ENCODE results near the gene WNK4. TPM values are rescaled to one million over a fixed set of nuclear protein-coding genes. Genes with fewer than 3 reads are reported as not detected.

Gene WNK4
- total RNA-seq (2022; extraction: Qiagen RNA extraction; ENCODE audit: low read depth) = 0.92 to 2.0 TPM (median 1.3 TPM) in 5 replicates

DNA sequence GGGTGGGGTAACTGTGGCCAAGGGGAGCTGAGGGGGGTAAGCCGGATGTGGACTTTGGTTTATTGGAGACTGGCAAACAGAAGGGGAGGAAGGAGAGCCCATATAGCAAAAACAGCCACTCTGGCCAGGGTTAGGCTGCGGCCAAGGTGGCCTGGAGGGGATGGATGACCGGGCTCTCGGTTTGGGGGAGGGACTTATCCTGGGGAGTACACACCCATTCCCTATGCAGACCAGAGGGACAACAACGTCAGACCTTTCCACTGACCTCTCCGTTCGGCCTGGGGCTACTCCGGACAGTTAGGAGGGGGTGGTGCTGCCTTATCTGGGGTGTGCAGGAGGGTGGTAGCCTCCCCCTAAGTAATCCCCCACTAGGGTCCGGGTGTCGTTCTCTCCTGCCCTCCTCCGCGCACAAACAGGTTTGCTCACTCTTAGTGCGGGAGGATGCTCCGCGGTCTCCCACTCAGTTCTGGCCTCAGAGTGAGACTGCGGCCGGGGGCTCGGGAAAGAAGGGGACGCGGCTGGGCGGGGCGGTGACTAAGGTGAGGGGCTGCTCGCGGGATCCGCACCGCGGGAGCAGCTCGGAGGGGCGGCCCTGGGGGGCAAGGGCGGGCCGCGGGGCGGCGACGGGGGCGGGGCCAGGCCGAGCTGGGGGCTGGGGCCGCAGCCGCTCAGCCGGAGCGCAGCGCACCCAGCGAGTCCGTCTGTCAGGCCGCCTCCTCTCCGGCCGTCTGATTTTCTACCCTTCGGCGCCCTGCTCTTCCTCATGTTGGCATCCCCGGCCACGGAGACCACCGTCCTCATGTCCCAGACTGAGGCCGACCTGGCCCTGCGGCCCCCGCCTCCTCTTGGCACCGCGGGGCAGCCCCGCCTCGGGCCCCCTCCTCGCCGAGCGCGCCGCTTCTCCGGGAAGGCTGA is at the start of gene WNK4:
WNK4 (plus strand) TSS at position 675 of the 915 bp plus-strand sequence; CDS start at position 764, 89 bp downstream.

GRCh38 chr17:42744806-42745617 is 35.4 kb upstream of the WNK4 start, which contains the start of gene EZH1:
EZH1 (minus strand) TSS chr17:42745040; CDS start chr17:42728941, 16,099 bp downstream.

DNA sequence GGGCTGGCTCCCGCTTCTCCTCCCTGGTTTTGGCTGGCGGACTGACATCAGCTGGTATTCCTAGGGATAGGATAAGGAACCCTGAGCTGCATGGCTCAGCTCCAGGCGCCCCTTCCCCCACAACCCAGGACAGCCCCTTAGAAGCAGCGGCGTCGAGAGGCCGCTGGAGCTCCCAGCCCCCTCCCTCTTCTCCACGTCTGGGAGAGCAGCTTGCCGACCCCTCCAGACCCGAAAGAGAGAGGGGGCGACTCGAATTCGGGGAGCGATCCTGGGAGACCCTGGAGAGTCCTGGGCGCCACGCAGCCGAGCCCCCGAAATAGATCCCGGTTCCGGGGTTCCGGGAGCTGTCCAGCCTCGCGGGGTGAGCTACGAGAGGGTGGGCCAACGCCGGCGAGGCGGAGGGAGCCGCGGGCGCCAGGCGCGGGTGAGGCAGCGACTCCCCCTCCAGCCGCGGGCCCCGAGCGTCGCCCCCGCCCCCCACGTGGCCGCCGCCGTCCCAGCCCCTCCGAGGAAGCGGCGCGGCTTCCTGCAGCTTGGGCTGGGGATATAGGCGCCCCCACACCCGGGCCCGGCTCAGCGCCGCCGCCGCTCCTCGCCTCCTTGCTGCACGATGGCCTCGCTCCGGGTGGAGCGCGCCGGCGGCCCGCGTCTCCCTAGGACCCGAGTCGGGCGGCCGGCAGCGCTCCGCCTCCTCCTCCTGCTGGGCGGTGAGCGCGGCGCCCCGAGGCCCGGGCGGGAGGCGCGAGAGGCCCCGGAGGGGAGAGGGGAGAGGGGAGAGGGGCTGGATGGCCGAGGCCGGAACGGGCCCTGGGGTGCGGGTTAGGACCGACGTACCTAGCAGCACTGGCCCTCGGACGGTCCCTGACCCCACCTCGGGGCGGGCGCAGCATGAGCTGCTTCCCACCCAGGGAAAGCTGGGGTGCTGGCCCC is 19.5 kb upstream of the WNK4 start, which contains the start of gene RAMP2:
RAMP2 (plus strand) TSS at position 576 of the 930 bp plus-strand sequence; CDS start at position 611, 35 bp downstream.

GRCh38 chr17:42773290-42774035 is 6.9 kb upstream of the WNK4 start, which contains the start of gene VPS25:
VPS25 (plus strand) TSS chr17:42773449; CDS start chr17:42773476, 27 bp downstream.

GRCh38 chr17:42798383-42799380 is 18.3 kb downstream of the WNK4 start, which contains the start of the genes CNTD1 and COA3:
CNTD1 (plus strand) TSS chr17:42798861; CDS start chr17:42799068, 207 bp downstream.
COA3 (minus strand) TSS chr17:42798704; CDS start chr17:42798681, 23 bp downstream.

DNA sequence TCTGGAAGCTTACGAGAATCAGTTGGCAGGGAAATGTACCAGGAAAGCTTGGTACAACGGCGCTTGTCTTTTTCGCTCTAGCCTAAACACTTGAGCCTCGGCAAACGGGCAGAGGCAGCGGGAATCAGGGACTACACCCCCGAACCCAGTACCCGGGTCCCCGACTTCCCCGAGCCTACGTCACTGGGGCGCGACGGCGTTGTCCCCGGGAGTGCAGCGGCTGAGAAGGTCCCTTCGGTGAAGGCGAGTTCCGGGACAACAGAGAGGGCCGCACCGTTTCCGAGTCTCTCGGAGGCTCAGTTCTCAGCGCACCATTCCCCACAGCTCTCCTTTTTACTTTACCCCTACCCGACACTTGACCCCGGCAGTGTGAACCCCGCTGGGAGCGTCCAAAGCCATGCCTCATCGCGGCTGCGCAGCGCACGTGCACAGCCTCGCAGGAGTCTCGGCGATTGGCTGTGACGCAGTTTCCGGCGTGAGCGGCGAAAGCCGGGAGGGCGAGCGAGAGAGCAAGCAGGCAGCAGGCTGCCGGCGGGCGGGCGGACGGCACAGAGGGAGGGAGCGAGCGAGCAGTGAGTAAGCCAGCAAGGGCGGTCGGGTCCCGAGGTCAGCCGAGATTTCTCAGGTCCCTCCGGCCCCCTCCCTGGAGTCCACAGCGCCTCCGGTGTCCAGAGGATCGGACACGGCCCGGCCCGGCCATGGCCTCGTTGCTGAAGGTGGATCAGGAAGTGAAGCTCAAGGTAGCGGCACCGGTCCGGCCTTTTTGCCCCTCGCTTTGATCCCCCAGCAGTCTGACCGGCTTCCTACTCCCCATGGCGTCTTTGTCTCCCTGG is 52.7 kb downstream of the WNK4 start, which contains the start of gene PSME3:
PSME3 (plus strand) TSS at position 464 of the 833 bp plus-strand sequence; CDS start at position 699, 235 bp downstream.

DNA sequence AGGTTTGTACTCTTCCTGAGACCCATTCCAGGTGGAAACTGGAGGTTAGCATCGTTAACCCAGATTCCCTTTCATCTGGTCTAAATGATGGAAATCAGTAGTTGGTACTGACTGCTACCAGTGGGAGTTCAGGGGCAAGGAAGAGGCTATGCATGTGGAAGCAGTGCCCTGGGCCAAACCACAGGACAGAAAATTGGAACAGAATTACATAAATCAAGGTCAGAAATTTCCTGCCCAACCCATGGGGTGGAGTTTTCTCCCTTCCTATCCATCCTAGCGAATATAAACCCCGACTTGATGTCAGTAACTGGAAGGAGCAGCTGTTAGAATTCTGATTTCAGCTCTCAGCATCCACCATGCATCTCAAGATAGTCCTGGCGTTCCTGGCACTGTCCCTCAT is 63.9 kb downstream of the WNK4 start, which contains the start of gene AOC2:
AOC2 (plus strand) TSS at position 310 of the 400 bp plus-strand sequence; CDS start at position 357, 47 bp downstream.

Other genes with a start within 250 kb of the WNK4 start
- gene NAGLU, start 244.4 kb upstream of the WNK4 start, total RNA-seq (2022; extraction: Qiagen RNA extraction; ENCODE audit: low read depth) = 31.1 to 46.8 TPM (median 42.4 TPM) in 5 replicates
- 1.2 to 1.9 TPM (median 1.5 TPM) in 5 replicates for gene HSD17B1, start 227.7 kb upstream of the WNK4 start, total RNA-seq (2022; extraction: Qiagen RNA extraction; ENCODE audit: low read depth)
- gene COASY, start 218.5 kb upstream of the WNK4 start, total RNA-seq (2022; extraction: Qiagen RNA extraction; ENCODE audit: low read depth) = 104 to 135 TPM (median 124 TPM) in 5 replicates
- gene MLX, start 213.5 kb upstream of the WNK4 start, total RNA-seq (2022; extraction: Qiagen RNA extraction; ENCODE audit: low read depth) = 51.8 to 60.6 TPM (median 57.2 TPM) in 5 replicates
- gene PSMC3IP, start 202.9 kb upstream of the WNK4 start, total RNA-seq (2022; extraction: Qiagen RNA extraction; ENCODE audit: low read depth) = 35.3 to 49.1 TPM (median 36.5 TPM) in 5 replicates
- 27.4 to 32.7 TPM (median 29.2 TPM) in 5 replicates for gene RETREG3, start 171.2 kb upstream of the WNK4 start, total RNA-seq (2022; extraction: Qiagen RNA extraction; ENCODE audit: low read depth)
- 145 to 162 TPM (median 150 TPM) in 5 replicates for gene TUBG1, start 170.9 kb upstream of the WNK4 start, total RNA-seq (2022; extraction: Qiagen RNA extraction; ENCODE audit: low read depth)
- 21.3 to 26.6 TPM (median 23.8 TPM) in 5 replicates for gene TUBG2, start 121.3 kb upstream of the WNK4 start, total RNA-seq (2022; extraction: Qiagen RNA extraction; ENCODE audit: low read depth)
- 11.4 to 20.4 TPM (median 18.3 TPM) in 5 replicates for gene PLEKHH3, start 103.6 kb upstream of the WNK4 start, total RNA-seq (2022; extraction: Qiagen RNA extraction; ENCODE audit: low read depth)
- 0.30 to 0.63 TPM (median 0.37 TPM) in 5 replicates for gene CCR10, start 98.8 kb upstream of the WNK4 start, total RNA-seq (2022; extraction: Qiagen RNA extraction; ENCODE audit: low read depth)
- gene CNTNAP1, start 98.1 kb upstream of the WNK4 start, total RNA-seq (2022; extraction: Qiagen RNA extraction; ENCODE audit: low read depth) = 5.1 to 6.9 TPM (median 5.5 TPM) in 5 replicates
- gene EZH1, start 35.6 kb upstream of the WNK4 start, total RNA-seq (2022; extraction: Qiagen RNA extraction; ENCODE audit: low read depth) = 8.1 to 12.6 TPM (median 11.6 TPM) in 5 replicates
- gene RAMP2, start 19.4 kb upstream of the WNK4 start, total RNA-seq (2022; extraction: Qiagen RNA extraction; ENCODE audit: low read depth) = 0.65 to 1.3 TPM (median 0.99 TPM) in 5 replicates
- gene VPS25, start 7.2 kb upstream of the WNK4 start, total RNA-seq (2022; extraction: Qiagen RNA extraction; ENCODE audit: low read depth) = 126 to 132 TPM (median 128 TPM) in 5 replicates
- 118 to 141 TPM (median 138 TPM) in 5 replicates for gene COA3, start 18.1 kb downstream of the WNK4 start, total RNA-seq (2022; extraction: Qiagen RNA extraction; ENCODE audit: low read depth)
- 0.08 to 0.27 TPM (median 0.25 TPM) in 3 of 5 replicates, not detected in the others for gene CNTD1, start 18.3 kb downstream of the WNK4 start, total RNA-seq (2022; extraction: Qiagen RNA extraction; ENCODE audit: low read depth)
- gene BECN1, start 43.7 kb downstream of the WNK4 start, total RNA-seq (2022; extraction: Qiagen RNA extraction; ENCODE audit: low read depth) = 76.8 to 105 TPM (median 80.9 TPM) in 5 replicates
- gene PSME3, start 52.8 kb downstream of the WNK4 start, total RNA-seq (2022; extraction: Qiagen RNA extraction; ENCODE audit: low read depth) = 225 to 304 TPM (median 243 TPM) in 5 replicates
- 1.4 to 3.0 TPM (median 2.0 TPM) in 5 replicates for gene AOC2, start 64.0 kb downstream of the WNK4 start, total RNA-seq (2022; extraction: Qiagen RNA extraction; ENCODE audit: low read depth)
- 0.97 to 2.1 TPM (median 1.0 TPM) in 5 replicates for gene AOC3, start 70.6 kb downstream of the WNK4 start, total RNA-seq (2022; extraction: Qiagen RNA extraction; ENCODE audit: low read depth)
- not detected in 5 replicates for gene G6PC1, start 120.2 kb downstream of the WNK4 start, total RNA-seq (2022; extraction: Qiagen RNA extraction; ENCODE audit: low read depth)
- gene AARSD1, start 183.8 kb downstream of the WNK4 start, total RNA-seq (2022; extraction: Qiagen RNA extraction; ENCODE audit: low read depth) = 51.5 to 58.5 TPM (median 55.3 TPM) in 5 replicates
- 0.55 to 0.99 TPM (median 0.84 TPM) in 5 replicates for gene PTGES3L, start 199.5 kb downstream of the WNK4 start, total RNA-seq (2022; extraction: Qiagen RNA extraction; ENCODE audit: low read depth)
- 19.6 to 21.7 TPM (median 20.3 TPM) in 5 replicates for gene RUNDC1, start 200.0 kb downstream of the WNK4 start, total RNA-seq (2022; extraction: Qiagen RNA extraction; ENCODE audit: low read depth)
- 2,853 to 3,460 TPM (median 3,163 TPM) in 5 replicates for gene RPL27, start 217.8 kb downstream of the WNK4 start, total RNA-seq (2022; extraction: Qiagen RNA extraction; ENCODE audit: low read depth)
- gene IFI35, start 226.2 kb downstream of the WNK4 start, total RNA-seq (2022; extraction: Qiagen RNA extraction; ENCODE audit: low read depth) = 17.3 to 19.5 TPM (median 17.9 TPM) in 5 replicates
- gene VAT1, start 241.8 kb downstream of the WNK4 start, total RNA-seq (2022; extraction: Qiagen RNA extraction; ENCODE audit: low read depth) = 202 to 235 TPM (median 227 TPM) in 5 replicates
- gene RND2, start 244.6 kb downstream of the WNK4 start, total RNA-seq (2022; extraction: Qiagen RNA extraction; ENCODE audit: low read depth) = 0.13 to 0.24 TPM (median 0.15 TPM) in 5 replicates

All from A549 treated with CpdA at 1 μM for 4 hours (cell line).